Kidney (tissue), 14 donors: Measurements from ENCODE around the gene ELOVL1. TPM values are rescaled to one million over a fixed set of nuclear protein-coding genes. Genes with fewer than 3 reads are reported as not detected.

Experiments
- DNase-seq, 5 donors: peaks; one replicate each; pipeline ENCODE4 v3.0.0-alpha.2; 2013 to 2020
- FAIRE-seq: peaks from 2 replicates; lab custom pipeline; 2012; peaks lifted over from hg19 to GRCh38; lab: Jason Lieb, UNC
- H3K27ac ChIP-seq, 2 donors: one replicate each; pipeline ENCODE4 v1.7.0; 2013; ENCODE audit warnings: low read depth in 2 of 2, low read length in 2 of 2, inconsistent platforms in 1 of 2
- H3K27me3 ChIP-seq: one replicate; pipeline ENCODE4 v1.7.1; 2013; ENCODE audit warnings: low read length, inconsistent platforms; ENCODE audit not compliant: control insufficient read depth, insufficient read depth
- H3K36me3 ChIP-seq, 3 donors: one replicate each; pipeline versions ENCODE4 v1.7.0 to v1.7.1; 2013; ENCODE audit warnings: low read length in 3 of 3, control low read depth in 1 of 3, inconsistent platforms in 1 of 3; ENCODE audit not compliant: insufficient read depth in 3 of 3, control insufficient read depth in 2 of 3
- H3K4me1 ChIP-seq, 3 donors: one replicate each; pipeline versions ENCODE4 v1.7.0 to v1.7.1; 2013; ENCODE audit warnings: low read length in 3 of 3, inconsistent platforms in 1 of 3, low read depth in 1 of 3; ENCODE audit not compliant: control insufficient read depth in 2 of 3, insufficient read depth in 2 of 3
- H3K4me3 ChIP-seq, 3 donors: one replicate each; pipeline versions ENCODE4 v1.7.0 to v1.8.1; 2013; ENCODE audit warnings: low read length in 3 of 3, control low read depth in 1 of 3, inconsistent platforms in 1 of 3
- H3K9ac ChIP-seq, 3 donors: one replicate each; pipeline versions ENCODE4 v1.7.0 to v1.7.1; 2013; ENCODE audit warnings: low read length in 3 of 3, control low read depth in 1 of 3, inconsistent platforms in 1 of 3
- H3K9me3 ChIP-seq, 3 donors: one replicate each; pipeline versions ENCODE4 v1.7.0 to v1.7.1; 2013; ENCODE audit warnings: low read length in 3 of 3, control low read depth in 1 of 3, inconsistent platforms in 1 of 3; ENCODE audit not compliant: control insufficient read depth in 2 of 3, insufficient read depth in 1 of 3
- CTCF ChIP-seq: IDR thresholded peaks from 3 replicates; pipeline ENCODE4 v1.5.1; 2012; ENCODE audit warnings: mild to moderate bottlenecking, moderate library complexity, borderline replicate concordance; ENCODE audit not compliant: insufficient read depth; ENCODE audit errors: extremely low read depth
- intact Hi-C: fragments of 100-400 bp; cut with DNase I; formaldehyde crosslinking; loops from one replicate; pipeline ENCODE4 v1.11.1; 2022
- polyA plus RNA-seq: library from polyadenylated mRNA; stranded (reverse); fragments of 350-450 nt; fragmentation: Illumina TruSeq; extraction: RNeasy Lipid Tissue Mini Kit (QIAGEN cat#74804); gene quantifications from one replicate; pipeline ENCODE4 v1.2.3, GENCODE V29; 2014; ENCODE audit warnings: low read depth, low replicate concordance; ENCODE audit not compliant: insufficient read depth
- total RNA-seq: library from RNA; stranded (reverse); fragmentation: NEBNext Ultra II Directional; extraction: Animal tissue kit (Norgen Biotek cat#: 25700); gene quantifications from one replicate; pipeline ENCODE4 v1.2.1, GENCODE V29; 2021
- donor health status: control.
- donor health status: control.
- donor health status: control.
- donor health status: control.
- donor health status: control.
- donor health status: DM: yes; HTN: yes; CAD: no.
- donor health status: Normal renal cell carcinoma (clear cell type).

The ELOVL1 gene
- total and polyA plus RNA-seq, 2 donors from 2014 or later: 85.1 to 86.0 TPM

GRCh38 chr1:43348809-43349593 is 18.8 kb downstream of the ELOVL1 start:
- H3K36me3 ChIP-seq: no peaks in the 10 kb centered on the region
- H3K9me3 ChIP-seq: no peaks in the 10 kb centered on the region
- intact Hi-C loops: no loop called here
- no peak for TF ChIP-seq CTCF
- H3K4me3 ChIP-seq: peak overlapping the region; percentile 59 to 73 (median 70)
- DNase-seq: peak; percentile 95 to 98 (median 95)
- peak overlapping the region; percentile 40 to 66 (median 52) for H3K9ac ChIP-seq
- H3K4me1 ChIP-seq: peaks cover 3 to 17% (median 9%) of the 10 kb centered on the region in 3 donors
- no peak for FAIRE-seq
- H3K27ac ChIP-seq: peak overlapping the region; percentile 97 to 98
- no peaks in the 10 kb centered on the region for H3K27me3 ChIP-seq

GRCh38 chr1:43348343-43348808 is 19.4 kb downstream of the ELOVL1 start:
- intact Hi-C loops: no loop called here
- TF ChIP-seq CTCF: no peak
- peak overlapping the region; percentile 97 to 98 for H3K27ac ChIP-seq
- H3K27me3 ChIP-seq: no peaks in the 10 kb centered on the region
- H3K9me3 ChIP-seq: no peaks in the 10 kb centered on the region
- FAIRE-seq (no peak), DNase-seq (peak in 1 of 5 donors; percentile 77)
- H3K36me3 ChIP-seq: no peaks in the 10 kb centered on the region
- H3K4me3 ChIP-seq: peak overlapping the region; percentile 26 to 70 (median 46)
- peak overlapping the region; percentile 10 to 49 (median 16) for H3K9ac ChIP-seq
- H3K4me1 ChIP-seq: peaks cover 3 to 17% (median 9%) of the 10 kb centered on the region in 3 donors

GRCh38 chr1:43346636-43347035 is 21.2 kb downstream of the ELOVL1 start:
- no peak for TF ChIP-seq CTCF
- FAIRE-seq (no peak), DNase-seq (no peak)
- intact Hi-C loops: no loop called here
- H3K27ac ChIP-seq: no peak overlapping the region
- H3K9ac ChIP-seq: no peak overlapping the region
- H3K4me3 ChIP-seq: no peak overlapping the region
- H3K9me3 ChIP-seq: no peaks in the 10 kb centered on the region
- no peaks in the 10 kb centered on the region for H3K36me3 ChIP-seq
- H3K27me3 ChIP-seq: no peaks in the 10 kb centered on the region
- H3K4me1 ChIP-seq: peaks cover 3 to 17% (median 9%) of the 10 kb centered on the region in 3 donors
